Esophagus muscularis mucosa (tissue), 3 donors: ENCODE results near the gene MYH10.

Experiments used
- POLR2A ChIP-seq: fragments of 450-650 bp; IDR thresholded peaks from one replicate; pipeline ENCODE4 v1.6.1; 2017; ENCODE audit warnings: antibody characterized with exemption, moderate library complexity, mild to moderate bottlenecking, low read depth
- TF ChIP-seq, protein P1 (sequence below), 3 experiments: fragments of 200-600 bp in 2 of 3; fragments of 450-650 bp in 1 of 3; sonication (generic) in 2 of 3; IDR thresholded peaks; one replicate each; pipeline ENCODE4 v1.5.1; 2017 to 2019; ENCODE audit warnings: antibody characterized with exemption in 3 of 3, mild to moderate bottlenecking in 2 of 3, moderate library complexity in 1 of 3

GRCh38 chr17:8520981-8521380, 109.5 kb downstream of the MYH10 start:
- TF ChIP-seq, protein P1, sequence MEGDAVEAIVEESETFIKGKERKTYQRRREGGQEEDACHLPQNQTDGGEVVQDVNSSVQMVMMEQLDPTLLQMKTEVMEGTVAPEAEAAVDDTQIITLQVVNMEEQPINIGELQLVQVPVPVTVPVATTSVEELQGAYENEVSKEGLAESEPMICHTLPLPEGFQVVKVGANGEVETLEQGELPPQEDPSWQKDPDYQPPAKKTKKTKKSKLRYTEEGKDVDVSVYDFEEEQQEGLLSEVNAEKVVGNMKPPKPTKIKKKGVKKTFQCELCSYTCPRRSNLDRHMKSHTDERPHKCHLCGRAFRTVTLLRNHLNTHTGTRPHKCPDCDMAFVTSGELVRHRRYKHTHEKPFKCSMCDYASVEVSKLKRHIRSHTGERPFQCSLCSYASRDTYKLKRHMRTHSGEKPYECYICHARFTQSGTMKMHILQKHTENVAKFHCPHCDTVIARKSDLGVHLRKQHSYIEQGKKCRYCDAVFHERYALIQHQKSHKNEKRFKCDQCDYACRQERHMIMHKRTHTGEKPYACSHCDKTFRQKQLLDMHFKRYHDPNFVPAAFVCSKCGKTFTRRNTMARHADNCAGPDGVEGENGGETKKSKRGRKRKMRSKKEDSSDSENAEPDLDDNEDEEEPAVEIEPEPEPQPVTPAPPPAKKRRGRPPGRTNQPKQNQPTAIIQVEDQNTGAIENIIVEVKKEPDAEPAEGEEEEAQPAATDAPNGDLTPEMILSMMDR (IDR thresholded peaks at IDR 0.05), result no peak
- TF ChIP-seq POLR2A, result no peak
